ENCODE results near the gene CCDC73.

The CCDC73 gene

DNA sequence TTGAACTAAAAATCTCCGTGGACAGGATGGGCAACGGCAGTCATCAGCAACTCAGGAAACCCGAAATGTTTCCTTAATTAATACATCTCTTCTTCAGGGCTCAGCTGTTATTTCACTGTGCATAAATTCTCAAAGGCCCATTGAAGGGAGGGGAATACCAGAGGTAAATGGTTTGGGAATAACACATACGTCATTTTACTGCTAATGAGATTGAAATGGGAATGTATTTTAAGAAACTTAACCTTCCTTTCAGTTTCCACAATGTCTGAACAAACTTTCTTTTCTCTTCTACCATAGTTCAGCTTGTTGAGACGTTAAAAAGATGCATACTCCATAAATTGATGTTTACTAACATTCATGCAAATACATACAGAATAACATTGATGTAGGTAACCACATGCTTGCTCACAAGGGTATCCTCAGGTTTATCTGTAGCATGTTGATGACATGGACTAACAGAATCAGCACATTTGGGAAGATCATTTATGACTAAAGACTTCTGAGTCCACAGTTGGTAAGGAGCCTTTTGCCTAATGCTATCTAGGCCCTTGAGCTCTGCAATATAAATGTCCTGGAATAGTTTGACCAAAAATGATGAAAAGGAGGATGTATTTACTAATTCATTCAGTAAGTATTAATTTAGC lies 27.6 kb upstream of the CCDC73 start:
- TF ChIP-seq, protein P1, sequence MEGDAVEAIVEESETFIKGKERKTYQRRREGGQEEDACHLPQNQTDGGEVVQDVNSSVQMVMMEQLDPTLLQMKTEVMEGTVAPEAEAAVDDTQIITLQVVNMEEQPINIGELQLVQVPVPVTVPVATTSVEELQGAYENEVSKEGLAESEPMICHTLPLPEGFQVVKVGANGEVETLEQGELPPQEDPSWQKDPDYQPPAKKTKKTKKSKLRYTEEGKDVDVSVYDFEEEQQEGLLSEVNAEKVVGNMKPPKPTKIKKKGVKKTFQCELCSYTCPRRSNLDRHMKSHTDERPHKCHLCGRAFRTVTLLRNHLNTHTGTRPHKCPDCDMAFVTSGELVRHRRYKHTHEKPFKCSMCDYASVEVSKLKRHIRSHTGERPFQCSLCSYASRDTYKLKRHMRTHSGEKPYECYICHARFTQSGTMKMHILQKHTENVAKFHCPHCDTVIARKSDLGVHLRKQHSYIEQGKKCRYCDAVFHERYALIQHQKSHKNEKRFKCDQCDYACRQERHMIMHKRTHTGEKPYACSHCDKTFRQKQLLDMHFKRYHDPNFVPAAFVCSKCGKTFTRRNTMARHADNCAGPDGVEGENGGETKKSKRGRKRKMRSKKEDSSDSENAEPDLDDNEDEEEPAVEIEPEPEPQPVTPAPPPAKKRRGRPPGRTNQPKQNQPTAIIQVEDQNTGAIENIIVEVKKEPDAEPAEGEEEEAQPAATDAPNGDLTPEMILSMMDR (IDR thresholded peaks at IDR 0.05; ENCODE audit: low read depth, low read length) = no peak
- DNase-seq (ENCODE audit: extremely low read depth, low read depth) = no peak

DNA sequence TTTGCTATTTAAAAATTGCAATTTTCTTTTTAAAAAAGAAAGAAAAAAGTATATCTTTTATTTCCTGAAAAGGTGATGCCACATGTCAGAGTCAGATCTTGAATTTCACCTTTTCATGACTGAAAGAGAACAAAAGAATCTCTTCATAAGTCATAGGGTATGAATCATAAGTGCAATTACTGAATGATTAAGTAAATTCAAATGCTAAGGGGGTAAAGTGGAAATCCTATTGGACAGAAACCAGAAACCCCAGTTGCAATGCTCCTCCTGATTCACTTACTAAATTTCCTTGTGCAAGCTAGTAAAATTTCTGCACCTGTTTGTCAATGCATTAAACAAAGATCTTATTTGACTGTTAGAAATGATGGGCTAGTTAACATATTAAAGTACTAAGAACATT lies 27.1 kb upstream of the CCDC73 start:
- TF ChIP-seq, protein P1 (IDR thresholded peaks at IDR 0.05; ENCODE audit: low read depth, low read length) = no peak
- no peak for DNase-seq (ENCODE audit: extremely low read depth, low read depth)

DNA sequence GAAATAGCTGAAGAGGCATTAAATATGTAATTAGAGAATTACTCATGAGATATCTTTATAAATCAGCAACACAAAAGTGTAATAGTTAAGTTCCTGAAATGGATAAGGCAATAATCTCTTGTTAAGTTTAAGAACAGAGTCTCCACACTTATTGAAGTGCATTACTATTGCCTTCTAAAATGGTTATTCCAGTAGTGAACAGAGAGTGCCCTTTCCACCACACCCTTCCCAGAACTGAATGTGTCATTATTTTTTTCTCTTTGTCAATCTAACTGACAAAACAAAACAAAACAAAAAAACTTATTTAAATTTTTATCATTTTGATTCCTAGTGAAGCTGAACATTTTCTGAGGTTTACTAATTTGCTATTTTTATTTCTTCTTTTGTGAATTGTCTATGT lies 26.0 kb upstream of the CCDC73 start:
- TF ChIP-seq, protein P1 (IDR thresholded peaks at IDR 0.05; ENCODE audit: low read depth, low read length) = no peak

DNA sequence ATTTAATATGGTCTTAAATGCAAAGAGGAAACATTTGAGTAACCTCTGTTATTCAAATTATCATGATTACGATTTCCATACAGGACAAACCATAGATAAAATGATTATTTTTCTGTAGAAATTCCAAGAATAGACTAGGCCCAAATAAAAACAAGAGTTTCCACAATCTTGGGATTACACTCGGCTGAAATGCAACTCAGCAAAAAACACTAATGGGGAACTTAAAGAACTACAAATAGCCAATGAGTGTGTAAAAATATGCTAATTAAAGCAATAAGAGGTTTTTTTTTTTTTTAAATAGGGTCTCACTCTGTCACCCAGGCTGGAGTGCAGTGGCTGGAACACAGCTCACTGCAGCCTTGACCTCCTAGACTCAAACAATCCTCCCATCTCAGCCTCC lies 24.7 kb upstream of the CCDC73 start:
- DNase-seq (ENCODE audit: extremely low read depth, low read depth) = no peak
- TF ChIP-seq, protein P1 (IDR thresholded peaks at IDR 0.05; ENCODE audit: low read depth, low read length) = no peak

More for the DNA sequence above, 26.0 kb upstream of the CCDC73 start:
- DNase-seq (ENCODE audit: extremely low read depth, low read depth) = no peak

DNA sequence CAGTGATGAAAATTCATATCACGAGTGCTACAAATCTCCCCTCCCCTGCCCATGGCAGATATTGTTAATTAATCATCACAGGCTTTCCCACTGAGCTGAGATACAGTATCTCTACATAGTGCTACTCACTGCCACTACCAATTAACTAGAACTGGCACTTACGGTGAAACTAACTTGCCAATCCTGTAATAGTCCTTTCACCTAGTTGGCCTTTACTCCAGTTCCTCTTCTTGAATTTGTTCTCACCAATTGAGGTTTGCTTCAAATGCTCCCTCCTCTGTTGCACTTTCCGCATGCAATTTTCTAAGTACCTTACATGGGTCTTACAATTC lies 23.4 kb upstream of the CCDC73 start:
- TF ChIP-seq, protein P1 (IDR thresholded peaks at IDR 0.05; ENCODE audit: low read depth, low read length) = no peak
- DNase-seq (ENCODE audit: extremely low read depth, low read depth) = no peak

DNA sequence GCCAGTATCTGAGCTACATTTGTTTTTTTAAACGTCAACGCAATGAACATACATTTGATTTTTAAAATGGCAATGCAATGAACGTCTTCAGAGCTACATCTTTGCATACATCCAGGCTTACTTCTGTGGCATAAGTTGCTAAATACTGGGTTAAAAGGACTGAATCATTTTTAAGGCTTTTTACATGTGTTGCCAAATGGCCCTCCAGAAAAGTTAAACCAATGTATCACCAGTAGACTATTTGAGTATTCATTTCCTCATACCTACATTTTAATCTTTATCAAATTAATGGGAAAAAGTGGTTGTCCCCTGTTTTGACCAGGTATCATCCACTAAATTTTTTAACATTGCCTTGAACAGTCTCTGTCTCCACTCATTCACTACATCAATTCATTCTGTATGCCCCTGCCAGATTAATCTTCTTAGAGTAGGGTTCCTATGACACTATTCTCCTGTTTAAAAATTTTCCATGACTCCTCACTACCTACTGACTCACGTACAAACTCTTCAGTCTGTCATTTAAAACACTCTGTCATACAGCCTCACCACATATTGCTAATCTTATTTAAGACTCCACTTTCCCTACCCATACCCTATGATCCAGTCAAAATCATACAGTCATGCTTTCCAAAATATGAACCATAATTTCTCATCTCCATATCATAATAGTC lies 22.9 kb upstream of the CCDC73 start:
- TF ChIP-seq, protein P1 (IDR thresholded peaks at IDR 0.05; ENCODE audit: low read depth, low read length) = no peak
- no peak for DNase-seq (ENCODE audit: extremely low read depth, low read depth)

DNA sequence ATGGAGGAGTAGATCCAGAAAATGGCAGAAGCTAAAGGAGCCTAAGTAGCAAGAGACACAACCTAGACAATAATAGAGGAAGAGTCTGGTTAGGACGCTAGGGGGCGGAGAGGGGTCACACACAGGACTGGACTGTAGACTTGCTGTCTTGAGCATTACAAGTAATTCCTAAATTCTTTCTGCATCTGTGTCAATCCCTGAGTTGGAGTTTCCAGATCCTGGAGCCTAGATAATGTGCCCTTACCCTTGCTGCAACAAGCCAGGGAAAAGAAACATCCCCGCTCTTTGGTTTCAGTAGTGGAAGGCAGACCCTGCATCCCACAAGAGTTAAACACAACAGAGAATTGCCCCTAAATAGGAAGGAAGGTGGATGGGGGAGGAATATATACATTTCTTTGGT lies 14.9 kb upstream of the CCDC73 start:
- peak; percentile 40 for DNase-seq (ENCODE audit: extremely low read depth, low read depth)
- TF ChIP-seq, protein P1 (IDR thresholded peaks at IDR 0.05; ENCODE audit: low read depth, low read length) = peak; percentile 85
